DMS53 (cell line): Measurements from ENCODE around the gene ZRSR2.
"Not testable (repeated sequence)": the region's sequence is repeated elsewhere in the genome, so short reads cannot be mapped to it uniquely, and the experiment has no call there.

ENCODE experiments used
- DNase-seq: peaks from one replicate; lab custom pipeline; 2025; lab: John Stamatoyannopoulos, UW

Gene ZRSR2

GRCh38 chrX:15789979-15790768, at the start of gene ZRSR2:
Gene ZRSR2, plus strand, starts transcription at chrX:15790484. Its CDS starts 12 bp downstream, at chrX:15790496.
- DNase-seq, result peak; percentile 93

- peak; percentile 59 for DNase-seq
These were observed 46.0 kb upstream of the ZRSR2 start for GRCh38 chrX:15744181-15744867.

- no peak for DNase-seq
These were observed 45.1 kb upstream of the ZRSR2 start for GRCh38 chrX:15745179-15745578.

- not testable (repeated sequence) for DNase-seq
These were observed 43.6 kb upstream of the ZRSR2 start for GRCh38 chrX:15746651-15747050.

- no peak for DNase-seq
These were observed 42.6 kb upstream of the ZRSR2 start for GRCh38 chrX:15747626-15748173.

GRCh38 chrX:15748841-15749240, 41.4 kb upstream of the ZRSR2 start:
- DNase-seq, result peak; percentile 47

GRCh38 chrX:15749642-15750610, 40.4 kb upstream of the ZRSR2 start:
- DNase-seq, result no peak

- no peak for DNase-seq
These were observed 39.6 kb upstream of the ZRSR2 start for GRCh38 chrX:15750611-15751154.

GRCh38 chrX:15751155-15751819, 39.0 kb upstream of the ZRSR2 start:
- DNase-seq, result no peak

GRCh38 chrX:15755091-15755490, 35.2 kb upstream of the ZRSR2 start:
- no peak for DNase-seq

- DNase-seq, result no peak
These were observed 32.1 kb upstream of the ZRSR2 start for GRCh38 chrX:15758140-15758539.

GRCh38 chrX:15759886-15760285, 30.4 kb upstream of the ZRSR2 start:
- not testable (repeated sequence) for DNase-seq

- peak; percentile 45 for DNase-seq
These were observed 28.6 kb upstream of the ZRSR2 start for GRCh38 chrX:15761564-15762191.

- DNase-seq, result no peak
These were observed 20.9 kb upstream of the ZRSR2 start for GRCh38 chrX:15769300-15769954.

GRCh38 chrX:15781961-15782699, 8.2 kb upstream of the ZRSR2 start:
- no peak for DNase-seq

- no peak for DNase-seq
These were observed 5.0 kb upstream of the ZRSR2 start for GRCh38 chrX:15785176-15785750.

GRCh38 chrX:15786915-15787314, 3.4 kb upstream of the ZRSR2 start:
- DNase-seq, result no peak

- DNase-seq, result peak; percentile 38
These were observed 546 bp downstream of the ZRSR2 start for GRCh38 chrX:15790769-15791290.

GRCh38 chrX:15797707-15798106, 7.4 kb downstream of the ZRSR2 start:
- no peak for DNase-seq
